SK-N-MC (cell line): ENCODE data around the gene NINJ1.

Experiments used
- EZH2 ChIP-seq: fragments of 200-600 bp; sonication (generic); IDR thresholded peaks from one replicate; pipeline ENCODE4 v1.6.1; 2017; ENCODE audit warnings: antibody characterized with exemption
- FOXP2 ChIP-seq: optimal IDR thresholded peaks from 2 replicates; pipeline ENCODE3; 2011; ENCODE audit warnings: mild to moderate bottlenecking, moderate library complexity; ENCODE audit not compliant: insufficient read depth; ENCODE audit errors: extremely low read length, control extremely low read depth
- POLR2AphosphoS5 ChIP-seq: IDR thresholded peaks from 2 replicates; pipeline ENCODE4 v1.6.1; 2012; ENCODE audit warnings: mild to moderate bottlenecking, low read depth, low read length, borderline replicate concordance

DNA sequence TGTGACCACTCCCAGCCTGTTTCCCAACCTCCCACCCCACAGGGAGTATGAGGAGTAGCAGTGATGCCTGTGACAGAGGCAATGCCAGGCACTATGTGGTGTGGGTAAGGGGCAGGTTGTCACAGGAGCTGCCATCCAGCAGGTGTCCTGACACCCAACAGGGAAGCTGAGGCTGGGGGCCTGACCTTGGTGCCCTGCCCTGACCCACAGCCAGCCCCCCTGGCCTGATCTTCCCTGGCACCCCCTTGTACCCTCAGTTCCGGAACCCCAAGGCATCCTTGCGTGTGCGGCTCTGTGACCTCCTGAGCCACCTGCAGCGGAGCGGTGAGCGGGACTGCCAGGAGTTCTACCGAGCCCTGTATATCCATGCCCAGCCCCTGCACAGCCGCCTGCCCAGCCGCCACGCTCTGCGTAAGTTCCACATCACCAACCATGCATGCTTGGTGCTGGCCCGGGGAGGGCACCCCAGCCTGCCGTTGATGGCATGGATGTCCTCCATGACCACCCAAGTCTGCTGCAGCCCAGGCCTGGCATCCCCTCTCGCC lies 23.7 kb downstream of the NINJ1 start:
- TF ChIP-seq EZH2 = no peak
- TF ChIP-seq POLR2AphosphoS5 = no peak
- no peak for TF ChIP-seq FOXP2
